Erythroblast (primary cell): ENCODE results near the gene ST6GALNAC2.

ENCODE experiments used
- GATA1 ChIP-seq: IDR thresholded peaks from 2 replicates; pipeline ENCODE4 v1.6.1; 2011; ENCODE audit warnings: low read depth, mild to moderate bottlenecking, control low read depth, low read length, moderate library complexity
- POLR2A ChIP-seq: IDR thresholded peaks from 2 replicates; pipeline ENCODE4 v1.6.1; 2011; ENCODE audit warnings: mild to moderate bottlenecking, low read length

DNA sequence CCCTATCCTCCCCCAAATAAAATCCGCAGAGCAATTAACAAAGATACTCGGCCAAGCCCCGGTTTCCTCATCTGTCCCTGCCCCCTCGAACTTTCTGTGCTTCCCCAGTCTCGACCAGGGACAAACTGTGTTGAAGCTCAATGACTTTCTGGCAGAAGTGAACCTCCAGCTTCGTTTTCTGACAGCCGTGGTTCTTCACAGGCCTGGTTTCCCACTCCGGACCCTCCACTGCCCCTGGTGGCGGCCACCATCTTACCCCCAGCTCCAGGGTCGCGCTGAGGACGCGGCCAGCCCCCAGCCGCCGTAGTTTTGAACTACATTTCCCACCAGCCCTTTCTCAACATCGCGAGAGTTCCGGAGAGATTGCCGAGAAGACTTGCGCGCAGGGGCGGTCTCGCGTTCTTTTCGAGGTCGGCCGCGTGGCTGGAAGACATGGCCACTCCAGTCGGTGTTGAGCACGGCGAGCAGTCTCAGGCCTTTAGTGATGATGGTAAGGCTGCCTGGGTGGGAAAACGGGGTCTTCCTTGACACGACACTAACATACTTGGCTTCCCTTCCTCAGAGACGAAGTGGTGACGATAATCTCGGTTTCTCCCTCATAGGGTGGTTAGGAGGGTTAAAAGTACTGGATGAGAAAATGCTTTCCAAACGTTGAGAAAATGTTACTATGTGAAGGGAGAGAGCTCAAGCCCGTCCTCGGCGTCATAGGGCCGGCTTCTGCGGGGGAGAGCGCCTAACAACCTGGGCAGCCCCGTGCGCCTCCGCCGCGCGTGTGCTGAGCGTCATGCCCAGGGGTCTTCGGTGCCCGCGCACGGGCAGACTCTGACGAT lies 28.1 kb downstream of the ST6GALNAC2 start:
- TF ChIP-seq POLR2A (peak; percentile 95), GATA1 (no peak)
